Tibial artery (tissue), 4 donors: ENCODE results near the gene CPN2.

Source experiments
- DNase-seq, 2 donors: peaks; one replicate each; pipeline ENCODE4 v3.0.0-alpha.2; 2019
- H3K27ac ChIP-seq, 2 donors: fragments of 200-600 bp; sonication (generic) in 1 of 2; 1 replicate in 1 of 2; 2 replicates in 1 of 2; pipeline ENCODE4 v1.5.1; 2018 to 2019; ENCODE audit warnings: mild to moderate bottlenecking in 1 of 2
- H3K27me3 ChIP-seq, 2 donors: fragments of 200-600 bp; sonication (generic) in 1 of 2; one replicate each; pipeline versions ENCODE4 v1.5.1 to v1.6.0; 2016 to 2019
- H3K36me3 ChIP-seq, 3 donors: fragments of 200-600 bp; sonication (generic) in 2 of 3; one replicate each; pipeline ENCODE4 v1.5.1; 2016 to 2019; ENCODE audit warnings: mild to moderate bottlenecking in 2 of 3
- H3K4me1 ChIP-seq, 4 donors: fragments of 200-600 bp; sonication (generic) in 2 of 4; 1 replicate in 3 of 4; 2 replicates in 1 of 4; pipeline ENCODE4 v1.5.1; 2016 to 2019
- H3K4me3 ChIP-seq, 2 donors: fragments of 200-600 bp; sonication (generic) in 1 of 2; 1 replicate in 1 of 2; 2 replicates in 1 of 2; pipeline ENCODE4 v1.5.1; 2018 to 2019; ENCODE audit warnings: mild to moderate bottlenecking in 2 of 2
- H3K9me3 ChIP-seq, 3 donors: fragments of 200-600 bp; sonication (generic) in 1 of 3; one replicate each; pipeline ENCODE4 v1.5.1; 2016 to 2019
- CTCF ChIP-seq, 2 experiments: fragments of 200-600 bp in 1 of 2; fragments of 450-650 bp in 1 of 2; IDR thresholded peaks; one replicate each; pipeline ENCODE4 v1.5.1; 2017 to 2019; ENCODE audit warnings: antibody characterized with exemption in 2 of 2, mild to moderate bottlenecking in 1 of 2, moderate library complexity in 1 of 2
- intact Hi-C: fragments of 100-400 bp; cut with DNase I; formaldehyde crosslinking; loops from one replicate; pipeline ENCODE4 v1.15.0; 2023; ENCODE audit warnings: low total_unique reads

The CPN2 gene

GRCh38 chr3:194369522-194370279 is 18.6 kb upstream of the CPN2 start, which contains the start of gene LRRC15:
Gene LRRC15 (minus strand): TSS chr3:194369743. CDS start chr3:194361043, 8,700 bp downstream.
- Histone ChIP-seq H3K27me3 (peaks cover 0 to 43% of the 10 kb centered on the region in 2 donors), H3K4me3 (no peak within 1 kb of the TSS), H3K27ac (no peak within 1 kb of the TSS), H3K36me3 (no peaks in the 10 kb centered on the region), H3K9me3 (no peaks in the 10 kb centered on the region), H3K4me1 (peaks cover 0 to 16% (median 2%) of the 10 kb centered on the region in 4 donors)
- no peak for TF ChIP-seq CTCF (IDR thresholded peaks at IDR 0.05)
- DNase-seq: no peak
- intact Hi-C loops: no loop called here

GRCh38 chr3:194368918-194369317 is 17.8 kb upstream of the CPN2 start:
- Histone ChIP-seq H3K4me1 (peaks cover 0 to 21% (median 5%) of the 10 kb centered on the region in 4 donors), H3K27ac (no peak overlapping the region), H3K9me3 (no peaks in the 10 kb centered on the region), H3K4me3 (no peak overlapping the region), H3K36me3 (no peaks in the 10 kb centered on the region), H3K27me3 (peaks cover 0 to 43% of the 10 kb centered on the region in 2 donors)
- DNase-seq: no peak
- no peak for TF ChIP-seq CTCF (IDR thresholded peaks at IDR 0.05)
- intact Hi-C loops: no loop called here

- peaks cover 0 to 39% of the 10 kb centered on the region in 2 donors for H3K27me3 ChIP-seq
- no peak for TF ChIP-seq CTCF (IDR thresholded peaks at IDR 0.05)
- DNase-seq: no peak
These were observed 17.1 kb upstream of the CPN2 start for GRCh38 chr3:194367992-194368841.

GRCh38 chr3:194365978-194366490 is 14.9 kb upstream of the CPN2 start:
- no peak overlapping the region for H3K4me3 ChIP-seq
- intact Hi-C loops: no loop called here
- no peaks in the 10 kb centered on the region for H3K36me3 ChIP-seq
- DNase-seq: no peak
- no peak overlapping the region for H3K27ac ChIP-seq
- H3K4me1 ChIP-seq: peaks cover 0 to 21% (median 5%) of the 10 kb centered on the region in 4 donors
- H3K27me3 ChIP-seq: peaks cover 0 to 24% of the 10 kb centered on the region in 2 donors
- H3K9me3 ChIP-seq: no peaks in the 10 kb centered on the region
- no peak for TF ChIP-seq CTCF (IDR thresholded peaks at IDR 0.05)

More at GRCh38 chr3:194367992-194368841, 17.1 kb upstream of the CPN2 start:
- peaks cover 0 to 21% (median 5%) of the 10 kb centered on the region in 4 donors for H3K4me1 ChIP-seq
- H3K36me3 ChIP-seq: no peaks in the 10 kb centered on the region
- no peaks in the 10 kb centered on the region for H3K9me3 ChIP-seq
- H3K27ac ChIP-seq: no peak overlapping the region
- H3K4me3 ChIP-seq: no peak overlapping the region
- intact Hi-C loops: no loop called here

GRCh38 chr3:194365526-194365925 is 14.4 kb upstream of the CPN2 start:
- no peak overlapping the region for H3K27ac ChIP-seq
- DNase-seq: no peak
- H3K36me3 ChIP-seq: no peaks in the 10 kb centered on the region
- intact Hi-C loops: no loop called here
- H3K4me3 ChIP-seq: no peak overlapping the region
- TF ChIP-seq CTCF (IDR thresholded peaks at IDR 0.05): no peak
- peaks cover 0 to 24% of the 10 kb centered on the region in 2 donors for H3K27me3 ChIP-seq
- peaks cover 0 to 21% (median 5%) of the 10 kb centered on the region in 4 donors for H3K4me1 ChIP-seq
- no peaks in the 10 kb centered on the region for H3K9me3 ChIP-seq
